HL-60 (cell line): ENCODE measurements around the gene CRIM1.

Experiments
- DNase-seq, 2 experiments: peaks; one replicate each; pipeline ENCODE4 v3.0.0-alpha.2; 2010 to 2020; ENCODE audit warnings: low read depth in 1 of 2, low spot score in 1 of 2
- H3K27ac ChIP-seq: fragments of 250-450 bp; sonication (Bioruptor Pico); replicated peaks from 2 replicates; pipeline ENCODE4 v1.5.1; 2020; ENCODE audit warnings: mild to moderate bottlenecking, moderate library complexity
- H3K27me3 ChIP-seq: fragments of 250-450 bp; sonication (Bioruptor Pico); 2 replicates; pipeline ENCODE4 v1.5.1; 2021; ENCODE audit warnings: mild to moderate bottlenecking, moderate library complexity; ENCODE audit not compliant: insufficient read depth, poor library complexity, severe bottlenecking
- H3K4me3 ChIP-seq: replicated peaks from 2 replicates; pipeline ENCODE4 v1.5.1; 2011; ENCODE audit warnings: mild to moderate bottlenecking, control low read depth, low read length; ENCODE audit not compliant: insufficient read depth
- CTCF ChIP-seq: IDR thresholded peaks from one replicate; pipeline ENCODE4 v1.5.1; 2011; ENCODE audit warnings: low read length, control low read depth, inconsistent platforms; ENCODE audit not compliant: insufficient read depth
- GABPA ChIP-seq: IDR thresholded peaks from 2 replicates; pipeline ENCODE4 v1.6.1; 2012; ENCODE audit warnings: low read depth
- POLR2AphosphoS5 ChIP-seq: IDR thresholded peaks from 2 replicates; pipeline ENCODE4 v1.6.1; 2012; ENCODE audit warnings: low read depth
- REST ChIP-seq: IDR thresholded peaks from 2 replicates; pipeline ENCODE4 v1.6.1; 2012; ENCODE audit warnings: low read depth; ENCODE audit not compliant: insufficient replicate concordance
- SPI1 ChIP-seq: IDR thresholded peaks from 2 replicates; pipeline ENCODE4 v1.6.1; 2012; ENCODE audit warnings: low read depth, mild to moderate bottlenecking, borderline replicate concordance

CRIM1 gene

GRCh38 chr2:36357847-36358659 is 2.5 kb downstream of the CRIM1 start:
- DNase-seq = no peak
- Histone ChIP-seq H3K4me3 (no peak overlapping the region), H3K27me3 (peaks cover 10% of the 10 kb centered on the region), H3K27ac (no peak overlapping the region)
- no peak for TF ChIP-seq SPI1

- Histone ChIP-seq H3K27ac (no peak overlapping the region), H3K27me3 (peaks cover 10% of the 10 kb centered on the region), H3K4me3 (no peak overlapping the region)
- TF ChIP-seq POLR2AphosphoS5 (no peak), GABPA (no peak), SPI1 (no peak), CTCF (no peak), REST (no peak)
- DNase-seq = no peak
These were observed 3.5 kb downstream of the CRIM1 start for GRCh38 chr2:36359067-36359466.

- peaks cover 5% of the 10 kb centered on the region for H3K27me3 ChIP-seq
- H3K4me3 ChIP-seq = no peak overlapping the region
- H3K27ac ChIP-seq = no peak overlapping the region
- DNase-seq = no peak
- TF ChIP-seq REST (no peak), SPI1 (no peak), POLR2AphosphoS5 (no peak), CTCF (no peak), GABPA (no peak)
These were observed 4.5 kb downstream of the CRIM1 start for GRCh38 chr2:36360063-36360462.

GRCh38 chr2:36360834-36361233 is 5.3 kb downstream of the CRIM1 start:
- no peak for DNase-seq
- peaks cover 4% of the 10 kb centered on the region for H3K27me3 ChIP-seq
- no peak overlapping the region for H3K4me3 ChIP-seq
- no peak for TF ChIP-seq GABPA
- no peak for TF ChIP-seq POLR2AphosphoS5
- TF ChIP-seq SPI1 = no peak
- TF ChIP-seq REST = no peak
- TF ChIP-seq CTCF = no peak
- no peak overlapping the region for H3K27ac ChIP-seq
